Gastrocnemius medialis (tissue), 4 donors: ENCODE data around the gene ADAMTS2.

ENCODE experiments used
- POLR2A ChIP-seq, 2 donors: fragments of 450-650 bp; IDR thresholded peaks; one replicate each; pipeline ENCODE4 v1.6.1; 2017; ENCODE audit warnings: antibody characterized with exemption in 2 of 2, mild to moderate bottlenecking in 2 of 2, moderate library complexity in 2 of 2
- TF ChIP-seq, protein P1 (sequence below), 5 experiments: fragments of 450-650 bp in 3 of 5; fragments of 200-600 bp in 2 of 5; sonication (generic) in 2 of 5; IDR thresholded peaks in 4 of 5; conservative IDR thresholded peaks in 1 of 5; 1 replicate in 4 of 5; 2 replicates in 1 of 5; pipeline ENCODE4 v1.5.1; 2016 to 2019; ENCODE audit warnings: antibody characterized with exemption in 5 of 5, mild to moderate bottlenecking in 3 of 5, moderate library complexity in 3 of 5

DNA sequence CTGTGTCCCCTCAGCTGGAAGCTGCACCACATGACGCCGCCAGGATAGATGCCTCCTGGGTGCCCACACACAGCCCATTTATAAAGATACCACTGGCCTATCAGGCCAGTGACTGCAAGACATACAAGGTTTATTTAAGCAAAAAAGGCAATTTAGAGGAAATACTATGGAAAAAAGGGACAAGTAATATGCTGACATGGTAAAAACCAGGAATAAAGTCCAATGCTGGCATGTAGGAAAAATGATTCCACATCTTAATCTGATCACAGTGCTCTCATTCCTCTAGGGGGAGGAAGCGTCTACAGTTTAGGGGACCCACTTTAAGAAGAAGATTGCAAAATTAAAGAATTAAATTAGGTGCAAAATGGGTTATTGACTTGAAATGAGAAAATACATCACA, 205.0 kb downstream of the ADAMTS2 start:
- TF ChIP-seq, protein P1, sequence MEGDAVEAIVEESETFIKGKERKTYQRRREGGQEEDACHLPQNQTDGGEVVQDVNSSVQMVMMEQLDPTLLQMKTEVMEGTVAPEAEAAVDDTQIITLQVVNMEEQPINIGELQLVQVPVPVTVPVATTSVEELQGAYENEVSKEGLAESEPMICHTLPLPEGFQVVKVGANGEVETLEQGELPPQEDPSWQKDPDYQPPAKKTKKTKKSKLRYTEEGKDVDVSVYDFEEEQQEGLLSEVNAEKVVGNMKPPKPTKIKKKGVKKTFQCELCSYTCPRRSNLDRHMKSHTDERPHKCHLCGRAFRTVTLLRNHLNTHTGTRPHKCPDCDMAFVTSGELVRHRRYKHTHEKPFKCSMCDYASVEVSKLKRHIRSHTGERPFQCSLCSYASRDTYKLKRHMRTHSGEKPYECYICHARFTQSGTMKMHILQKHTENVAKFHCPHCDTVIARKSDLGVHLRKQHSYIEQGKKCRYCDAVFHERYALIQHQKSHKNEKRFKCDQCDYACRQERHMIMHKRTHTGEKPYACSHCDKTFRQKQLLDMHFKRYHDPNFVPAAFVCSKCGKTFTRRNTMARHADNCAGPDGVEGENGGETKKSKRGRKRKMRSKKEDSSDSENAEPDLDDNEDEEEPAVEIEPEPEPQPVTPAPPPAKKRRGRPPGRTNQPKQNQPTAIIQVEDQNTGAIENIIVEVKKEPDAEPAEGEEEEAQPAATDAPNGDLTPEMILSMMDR (IDR thresholded peaks at IDR 0.05 in 4 of 5, conservative IDR thresholded peaks at IDR 0.05 in 1 of 5): no peak
- no peak for TF ChIP-seq POLR2A (IDR thresholded peaks at IDR 0.05)
